Right renal pelvis (tissue), 4 donors: ENCODE data around the gene MACROD1. TPM values are rescaled to one million over a fixed set of nuclear protein-coding genes. Genes with fewer than 3 reads are reported as not detected.
"Not testable (repeated sequence)": the region's sequence is repeated elsewhere in the genome, so short reads cannot be mapped to it uniquely, and the experiment has no call there.

Source experiments
- DNase-seq, 4 donors: peaks; one replicate each; pipeline ENCODE4 v3.0.0-alpha.2; 2013; ENCODE audit warnings: low read depth in 4 of 4, low spot score in 3 of 4, missing footprints in 1 of 4
- polyA plus RNA-seq, 4 donors: library from polyadenylated mRNA; unstranded; fragments of 120-200 nt; gene quantifications; one replicate each; pipeline ENCODE4 v1.2.1, GENCODE V29; 2013; ENCODE audit not compliant: insufficient read length in 4 of 4

Gene MACROD1
- polyA plus RNA-seq, 4 donors: 13.6 to 18.9 (median 14.1) TPM

GRCh38 chr11:64185693-64186491 is 20.0 kb upstream of the MACROD1 start, which contains the start of gene STIP1:
TSS of gene STIP1 (plus strand) at chr11:64186171. CDS start at chr11:64186262, 91 bp downstream.
- DNase-seq: peak; percentile 100

- peak in 1 of 4 donors; percentile 61 for DNase-seq
Observed at GRCh38 chr11:64185175-64185692, 19.3 kb upstream of the MACROD1 start.

GRCh38 chr11:64183890-64184289 is 18.0 kb upstream of the MACROD1 start:
- no peak for DNase-seq

- peak in 2 of 4 donors; percentile 74 to 77 for DNase-seq
Observed at GRCh38 chr11:64181506-64182411, 15.8 kb upstream of the MACROD1 start.

GRCh38 chr11:64180891-64181290 is 15.0 kb upstream of the MACROD1 start:
- no peak for DNase-seq

GRCh38 chr11:64178951-64179639 is 13.2 kb upstream of the MACROD1 start:
- DNase-seq: no peak

GRCh38 chr11:64178203-64178602 is 12.3 kb upstream of the MACROD1 start:
- DNase-seq: no peak

GRCh38 chr11:64176751-64177150 is 10.8 kb upstream of the MACROD1 start:
- no peak for DNase-seq

GRCh38 chr11:64173616-64174355 is 7.9 kb upstream of the MACROD1 start:
- DNase-seq: no peak

GRCh38 chr11:64170419-64170818 is 4.5 kb upstream of the MACROD1 start:
- DNase-seq: no peak

GRCh38 chr11:64165481-64165841 is 452 bp downstream of the MACROD1 start:
- no peak for DNase-seq

- DNase-seq: no peak
Observed at GRCh38 chr11:64164392-64165312, 1.3 kb downstream of the MACROD1 start.

- DNase-seq: no peak
Observed at GRCh38 chr11:64163951-64164350, 2.0 kb downstream of the MACROD1 start.

GRCh38 chr11:64162769-64163168 is 3.1 kb downstream of the MACROD1 start:
- not testable (repeated sequence) for DNase-seq

- no peak for DNase-seq
Observed at GRCh38 chr11:64161037-64161436, 4.9 kb downstream of the MACROD1 start.

GRCh38 chr11:64157631-64158394 is 8.1 kb downstream of the MACROD1 start:
- no peak for DNase-seq

GRCh38 chr11:64156235-64157011 is 9.5 kb downstream of the MACROD1 start:
- DNase-seq: no peak
